A549 treated with ZK216348 at 1 μM for 4 hours (cell line): ENCODE data around the gene EFHC2. TPM values are rescaled to one million over a fixed set of nuclear protein-coding genes. Genes with fewer than 3 reads are reported as not detected.

ENCODE experiments used
- total RNA-seq: library from RNA; stranded (reverse); fragments of 200-300 nt; extraction: Qiagen RNA extraction; gene quantifications from 5 replicates; pipeline ENCODE4 v1.2.3, GENCODE V29; 2022; ENCODE audit warnings: low read depth

Gene EFHC2, protein sequence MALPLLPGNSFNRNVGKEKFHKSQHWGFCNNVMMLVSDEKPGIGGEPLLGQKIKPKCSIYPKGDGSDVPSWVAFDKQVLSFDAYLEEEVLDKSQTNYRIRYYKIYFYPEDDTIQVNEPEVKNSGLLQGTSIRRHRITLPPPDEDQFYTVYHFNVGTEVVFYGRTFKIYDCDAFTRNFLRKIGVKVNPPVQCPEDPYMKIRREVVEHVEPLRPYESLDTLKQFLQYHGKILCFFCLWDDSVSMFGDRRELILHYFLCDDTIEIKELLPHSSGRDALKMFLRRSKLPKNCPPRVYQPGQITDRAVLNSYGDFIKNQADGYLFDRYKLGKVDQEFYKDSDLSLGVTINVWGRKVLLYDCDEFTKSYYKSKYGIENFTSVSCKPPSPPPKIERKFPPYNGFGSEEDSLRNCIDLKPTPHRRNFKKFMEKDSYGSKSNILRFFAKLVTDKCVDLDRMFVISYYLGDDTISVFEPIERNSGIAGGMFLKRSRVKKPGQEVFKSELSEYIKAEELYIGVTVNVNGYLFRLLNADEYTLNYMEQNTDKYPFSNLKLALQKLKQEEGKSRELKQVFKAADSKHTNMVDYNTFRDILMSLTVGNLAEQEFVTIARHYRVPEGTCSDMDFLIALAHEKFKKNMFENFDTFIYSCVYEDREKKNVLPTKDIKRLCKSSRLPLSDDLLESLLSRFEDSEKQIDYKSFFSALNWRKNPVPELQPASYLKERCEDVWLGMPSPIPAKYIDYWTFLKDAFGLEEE
- total RNA-seq = 0.14 to 0.67 TPM (median 0.23 TPM) in 4 of 5 replicates, not detected in the other

GRCh38 chrX:44343412-44344141 is at the start of gene EFHC2:
TSS of gene EFHC2 (minus strand) at chrX:44343672. CDS start at chrX:44343588, 84 bp downstream.

Other genes starting within 250 kb of the EFHC2 start
- 23.4 to 31.0 TPM (median 24.8 TPM) in 5 replicates for gene FUNDC1, start 199.2 kb upstream of the EFHC2 start, total RNA-seq